Posterior cingulate gyrus (tissue), 11 donors: ENCODE data around the gene RNASEH2A.
"Not testable (repeated sequence)": the region's sequence is repeated elsewhere in the genome, so short reads cannot be mapped to it uniquely, and the experiment has no call there.

Source experiments
- DNase-seq, 10 donors: peaks; one replicate each; pipeline versions ENCODE4 v3.0.0 to v3.0.0-alpha.2; 2020 to 2021; ENCODE audit warnings: mixed read lengths in 3 of 10
- intact Hi-C: fragments of 100-400 bp; cut with DNase I; formaldehyde crosslinking; loops from one replicate; pipeline ENCODE4 v1.15.1; 2023

Gene RNASEH2A

DNA sequence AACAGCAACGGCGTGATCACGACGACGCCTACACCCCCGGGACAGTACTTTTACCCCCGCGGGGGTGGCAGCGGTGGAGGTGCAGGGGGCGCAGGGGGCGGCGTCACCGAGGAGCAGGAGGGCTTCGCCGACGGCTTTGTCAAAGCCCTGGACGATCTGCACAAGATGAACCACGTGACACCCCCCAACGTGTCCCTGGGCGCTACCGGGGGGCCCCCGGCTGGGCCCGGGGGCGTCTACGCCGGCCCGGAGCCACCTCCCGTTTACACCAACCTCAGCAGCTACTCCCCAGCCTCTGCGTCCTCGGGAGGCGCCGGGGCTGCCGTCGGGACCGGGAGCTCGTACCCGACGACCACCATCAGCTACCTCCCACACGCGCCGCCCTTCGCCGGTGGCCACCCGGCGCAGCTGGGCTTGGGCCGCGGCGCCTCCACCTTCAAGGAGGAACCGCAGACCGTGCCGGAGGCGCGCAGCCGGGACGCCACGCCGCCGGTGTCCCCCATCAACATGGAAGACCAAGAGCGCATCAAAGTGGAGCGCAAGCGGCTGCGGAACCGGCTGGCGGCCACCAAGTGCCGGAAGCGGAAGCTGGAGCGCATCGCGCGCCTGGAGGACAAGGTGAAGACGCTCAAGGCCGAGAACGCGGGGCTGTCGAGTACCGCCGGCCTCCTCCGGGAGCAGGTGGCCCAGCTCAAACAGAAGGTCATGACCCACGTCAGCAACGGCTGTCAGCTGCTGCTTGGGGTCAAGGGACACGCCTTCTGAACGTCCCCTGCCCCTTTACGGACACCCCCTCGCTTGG, 14.1 kb upstream of the RNASEH2A start:
- intact Hi-C loops, result no loop called here
- DNase-seq, result peak; percentile 45 to 95 (median 64)

DNA sequence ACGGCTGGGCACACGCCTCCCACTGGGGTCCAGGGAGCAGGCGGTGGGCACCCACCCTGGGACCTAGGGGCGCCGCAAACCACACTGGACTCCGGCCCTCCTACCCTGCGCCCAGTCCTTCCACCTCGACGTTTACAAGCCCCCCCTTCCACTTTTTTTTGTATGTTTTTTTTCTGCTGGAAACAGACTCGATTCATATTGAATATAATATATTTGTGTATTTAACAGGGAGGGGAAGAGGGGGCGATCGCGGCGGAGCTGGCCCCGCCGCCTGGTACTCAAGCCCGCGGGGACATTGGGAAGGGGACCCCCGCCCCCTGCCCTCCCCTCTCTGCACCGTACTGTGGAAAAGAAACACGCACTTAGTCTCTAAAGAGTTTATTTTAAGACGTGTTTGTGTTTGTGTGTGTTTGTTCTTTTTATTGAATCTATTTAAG, 13.5 kb upstream of the RNASEH2A start:
- intact Hi-C loops, result no loop called here
- no peak for DNase-seq

DNA sequence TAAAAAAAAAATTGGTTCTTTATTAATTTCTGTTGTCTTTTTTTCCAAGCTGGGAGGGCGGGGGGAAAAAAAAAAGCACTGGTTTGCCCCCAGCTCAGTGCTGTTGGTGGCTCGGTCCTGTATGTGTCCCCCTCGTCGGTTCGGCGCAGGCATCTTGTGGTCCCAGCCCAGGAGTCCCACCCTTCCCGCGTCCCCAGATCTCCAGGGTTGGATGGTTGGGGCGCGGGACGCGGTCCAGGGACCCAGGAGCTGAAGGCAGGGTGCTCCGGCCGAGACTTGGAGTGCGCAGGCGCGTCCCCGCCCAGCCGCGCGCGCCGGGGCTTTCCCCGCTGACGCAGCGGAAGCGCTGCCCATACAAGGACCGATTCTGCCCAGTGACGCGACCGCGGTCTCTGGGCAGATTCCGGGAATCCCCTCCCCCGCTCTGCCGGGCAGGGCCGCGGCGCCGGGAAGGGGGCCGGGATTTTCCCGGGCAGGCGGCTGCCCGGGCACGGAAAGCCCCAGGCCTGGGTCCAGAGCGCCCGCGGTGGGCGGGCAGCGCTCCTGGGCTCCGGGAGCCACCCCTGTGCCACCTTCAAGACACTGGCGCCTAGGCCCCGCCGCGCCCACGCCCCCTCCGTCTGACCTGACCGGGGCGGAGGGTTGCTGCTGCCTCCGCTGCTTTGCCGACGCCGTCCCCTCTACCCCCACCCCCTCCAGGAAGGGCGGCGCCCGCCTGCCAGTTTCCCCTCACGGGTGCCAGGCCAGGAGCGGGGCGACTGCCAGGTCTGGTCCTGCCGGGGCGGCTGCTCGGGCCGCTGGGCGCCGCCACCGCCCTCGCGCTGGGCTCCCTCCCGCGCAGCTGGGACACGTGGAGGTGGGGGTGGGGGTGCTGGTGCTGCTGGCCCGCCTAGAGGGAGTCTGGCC, 12.8 kb upstream of the RNASEH2A start:
- intact Hi-C loops, result no loop called here
- peak; percentile 81 to 99 (median 90) for DNase-seq

DNA sequence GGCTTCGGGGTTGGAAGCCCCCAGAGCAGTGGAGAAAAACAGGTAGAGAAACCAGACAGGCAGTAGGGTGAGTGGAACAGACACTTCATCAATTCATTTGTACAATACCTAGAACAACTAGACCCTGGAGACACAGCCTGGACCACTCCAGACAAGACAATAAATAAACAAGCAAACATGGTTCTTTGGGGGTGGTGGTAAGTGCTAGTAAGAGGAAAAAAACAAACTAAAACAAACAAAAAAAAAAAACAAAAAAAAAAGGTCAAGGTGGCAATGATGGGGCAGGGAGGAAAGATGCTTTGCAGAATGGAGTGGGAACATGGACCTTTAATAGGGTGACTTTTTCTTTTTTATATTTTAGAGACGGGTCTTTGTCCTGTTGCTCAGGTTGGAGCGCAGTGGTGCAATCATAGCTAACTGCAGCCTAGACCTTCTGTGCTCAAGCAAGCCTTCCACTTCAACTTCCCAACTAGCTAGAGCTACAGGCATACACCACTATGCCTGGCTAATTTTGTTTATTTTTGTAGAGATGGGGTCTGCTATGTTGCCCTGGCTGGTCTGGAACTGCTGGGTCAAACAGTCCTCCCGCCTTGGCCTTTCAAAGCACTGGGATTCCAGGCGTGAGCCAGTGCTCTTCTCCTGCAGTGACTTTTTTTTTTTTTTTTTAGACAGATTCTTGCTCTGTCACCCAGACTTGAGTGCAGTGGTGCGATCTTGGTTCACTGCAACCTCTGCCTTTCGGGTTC, 12.0 kb upstream of the RNASEH2A start:
- intact Hi-C loops, result no loop called here
- DNase-seq, result no peak

DNA sequence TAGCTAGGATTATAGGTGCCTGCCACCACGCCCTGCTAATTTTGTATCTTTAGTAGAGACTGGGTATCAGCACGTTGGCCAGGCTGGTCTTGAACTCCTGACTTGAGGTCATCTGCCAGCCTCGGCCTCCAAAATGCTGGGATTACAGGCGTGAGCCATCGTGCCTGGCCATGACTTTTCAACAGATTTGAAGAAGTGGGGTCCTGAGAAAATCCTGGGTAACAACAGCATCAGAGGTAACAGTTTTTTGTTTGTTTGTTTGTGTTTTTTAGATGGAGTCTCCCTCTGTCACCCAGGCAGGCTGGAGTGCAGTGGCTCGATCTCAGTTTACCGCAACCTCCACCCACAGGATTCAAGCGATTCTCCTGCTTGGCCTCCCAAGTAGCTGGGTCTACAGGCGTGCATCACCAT, 11.4 kb upstream of the RNASEH2A start:
- intact Hi-C loops, result no loop called here
- DNase-seq, result no peak

DNA sequence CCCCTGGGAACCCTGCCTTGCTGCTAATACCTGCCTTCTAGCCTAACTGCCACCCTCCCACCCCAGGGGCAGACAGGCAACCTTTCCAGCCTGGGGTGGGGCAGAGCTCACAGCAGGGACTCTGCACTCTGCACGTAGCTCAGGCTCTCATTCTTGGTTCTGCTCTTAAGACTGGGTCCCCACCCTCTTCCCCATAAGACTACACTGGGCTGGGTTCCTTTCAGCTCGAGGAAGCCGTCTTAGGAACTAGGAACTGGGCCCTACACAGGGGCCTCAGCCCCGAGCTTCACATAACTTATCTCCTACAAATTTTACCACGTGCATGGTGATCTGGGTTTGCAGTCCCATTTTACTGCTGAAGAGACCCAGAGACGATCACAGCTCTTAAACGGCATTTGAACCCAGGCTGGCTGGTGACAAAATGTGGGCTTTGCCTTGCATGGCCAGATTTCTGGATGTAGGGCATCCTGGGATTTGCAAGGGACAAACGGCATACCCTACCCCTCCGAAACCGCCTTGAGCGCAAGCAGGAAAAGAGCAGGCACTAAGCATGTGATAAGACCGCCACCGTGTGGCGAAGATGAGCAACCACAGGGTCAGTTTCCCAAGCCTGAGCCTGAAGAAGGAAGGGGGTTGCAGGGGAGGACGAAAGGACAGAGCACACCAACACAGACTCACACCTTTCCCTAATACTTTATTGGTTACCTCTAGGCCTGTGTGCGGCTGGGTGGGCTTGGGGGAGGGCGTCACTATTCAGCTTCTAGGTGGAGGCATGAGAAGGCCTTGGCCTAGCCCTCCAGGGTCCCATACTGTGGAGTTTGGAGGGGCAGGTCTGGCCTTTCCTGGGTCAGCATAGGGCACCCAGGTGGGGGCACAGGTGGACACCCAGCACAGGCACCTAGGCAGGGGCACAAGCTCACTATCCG, 10.0 kb upstream of the RNASEH2A start:
- intact Hi-C loops, result loop anchor here (1.0 kb wide), 1 partner anchor 19 kb away; no protein-coding TSS in a partner anchor
- peak; percentile 51 to 96 (median 79) for DNase-seq

DNA sequence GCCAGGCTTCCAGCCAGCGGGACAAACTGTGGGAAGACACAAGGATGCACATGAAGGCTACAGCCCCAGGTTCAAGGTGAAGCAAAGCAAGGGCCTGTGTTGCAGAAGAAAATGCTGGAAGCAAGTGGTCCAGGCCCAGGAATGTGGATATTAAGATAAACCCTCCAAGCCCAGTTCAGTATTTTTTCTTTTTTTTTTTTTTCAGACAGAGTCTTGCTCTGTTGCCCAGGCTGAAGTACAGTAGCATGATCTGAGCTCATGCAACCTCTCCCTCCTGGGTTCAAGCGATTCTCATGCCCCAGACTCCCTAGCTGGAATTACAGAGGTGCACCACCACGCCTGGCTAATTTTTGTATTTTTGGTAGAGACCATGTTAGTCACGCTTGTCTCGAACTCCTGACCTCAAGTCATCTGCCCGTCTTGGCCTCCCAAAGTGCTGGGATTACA, 9.2 kb upstream of the RNASEH2A start:
- intact Hi-C loops, result no loop called here

DNA sequence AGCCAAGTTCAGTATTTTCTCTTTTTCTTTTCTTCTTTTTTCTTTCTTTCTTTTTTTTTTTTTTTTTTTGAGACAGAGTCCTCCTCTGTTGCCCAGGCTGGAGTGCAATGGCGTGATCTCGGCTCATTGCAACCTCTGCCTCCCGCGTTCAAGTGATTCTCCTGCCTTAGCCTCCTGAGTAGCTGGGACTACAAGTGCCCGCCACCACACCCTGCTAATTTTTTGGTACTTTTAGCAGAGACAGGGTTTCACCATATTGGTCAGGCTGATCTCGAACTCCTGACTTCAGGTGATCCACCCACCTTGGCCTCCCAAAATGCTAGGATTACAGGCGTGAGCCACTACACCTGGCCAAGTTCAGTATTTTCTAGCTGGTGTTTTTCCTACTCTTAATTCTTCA, 8.8 kb upstream of the RNASEH2A start:
- DNase-seq, intact Hi-C loops: not testable (repeated sequence)

More for the DNA sequence above, 9.2 kb upstream of the RNASEH2A start:
- DNase-seq, result peak in 1 of 10 donors; percentile 41

DNA sequence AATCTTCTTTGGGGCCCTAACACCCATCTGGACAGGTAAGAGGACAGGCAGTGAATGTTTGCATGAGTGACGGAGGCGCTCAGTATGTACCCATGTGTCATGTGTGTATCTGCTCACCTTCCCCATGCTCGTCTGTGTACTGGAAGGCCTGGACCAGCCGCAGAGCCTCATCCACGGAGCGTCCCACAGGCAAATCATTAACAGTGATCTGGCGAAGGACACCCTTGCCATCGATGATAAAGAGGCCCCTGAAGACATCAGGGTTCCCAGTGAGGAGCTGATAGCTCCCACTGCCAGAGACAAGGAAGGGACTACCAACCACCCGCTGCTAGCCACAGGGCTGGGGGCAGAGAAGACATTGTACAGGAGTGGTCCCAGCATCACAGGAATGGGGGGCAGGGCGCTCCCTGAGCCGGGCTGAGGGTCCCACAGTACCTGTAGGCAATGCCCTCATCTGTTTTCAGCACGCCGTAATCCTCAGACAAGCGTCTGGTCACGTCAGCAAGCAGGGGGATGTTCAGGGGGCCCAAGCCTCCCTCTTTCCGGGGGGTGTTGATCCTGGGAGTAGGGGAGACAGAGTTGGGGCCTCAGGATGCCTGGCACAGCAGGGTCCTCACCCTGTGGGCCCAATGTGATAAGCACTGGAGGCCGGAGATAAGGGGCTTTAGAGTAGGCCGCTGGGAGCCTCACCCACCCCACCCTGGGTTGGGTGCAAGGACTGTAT, 6.5 kb upstream of the RNASEH2A start:
- intact Hi-C loops, result loop anchor here (5.0 kb wide), 1 partner anchor 38 kb away; no protein-coding TSS in a partner anchor
- DNase-seq, result no peak

DNA sequence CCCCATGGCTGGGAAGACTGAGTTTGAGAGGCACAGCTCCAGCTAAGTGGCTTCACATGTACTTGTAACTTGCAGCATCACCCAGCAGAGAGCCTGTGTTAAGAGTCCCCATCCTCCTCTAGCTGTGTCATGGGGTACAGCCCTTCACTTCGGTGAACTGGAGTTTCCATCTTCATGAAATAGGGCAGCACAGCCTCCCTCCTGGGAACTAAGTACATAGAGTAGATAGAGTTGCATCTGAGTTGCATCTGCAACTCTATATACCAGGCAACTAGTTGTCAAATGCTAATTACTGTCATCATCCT, 6.0 kb upstream of the RNASEH2A start:
- no peak for DNase-seq
- intact Hi-C loops, result loop anchor here (5.0 kb wide), 1 partner anchor 38 kb away; no protein-coding TSS in a partner anchor

DNA sequence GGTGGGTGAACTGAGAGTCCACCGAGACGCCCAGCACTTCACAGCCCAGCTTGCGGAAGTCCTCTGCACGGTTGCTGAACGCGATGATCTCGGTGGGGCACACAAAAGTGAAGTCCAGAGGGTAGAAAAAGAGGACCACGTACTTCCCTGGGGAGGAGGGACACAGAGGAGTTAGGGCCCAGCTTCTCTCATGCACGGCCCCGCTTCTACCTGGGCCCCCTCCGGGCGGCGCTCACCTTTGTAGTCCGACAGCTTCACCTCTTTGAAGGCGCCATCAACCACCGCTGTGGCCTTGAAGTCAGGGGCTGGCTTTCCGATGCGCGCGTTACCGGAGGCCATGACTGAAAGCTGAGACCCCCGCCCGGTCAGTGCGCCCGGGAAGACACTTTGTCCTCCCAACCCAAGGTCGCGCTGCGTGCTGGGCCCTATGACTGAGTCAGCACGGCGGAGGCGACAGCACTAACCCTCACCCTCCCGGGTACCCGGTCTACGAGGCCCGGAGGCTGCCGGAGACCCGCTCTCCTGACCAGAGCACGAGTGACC, 5.4 kb upstream of the RNASEH2A start:
- intact Hi-C loops, result loop anchor here (5.0 kb wide), 1 partner anchor 39 kb away; no protein-coding TSS in a partner anchor
- DNase-seq, result peak in 5 of 10 donors; percentile 31 to 88 (median 34)

DNA sequence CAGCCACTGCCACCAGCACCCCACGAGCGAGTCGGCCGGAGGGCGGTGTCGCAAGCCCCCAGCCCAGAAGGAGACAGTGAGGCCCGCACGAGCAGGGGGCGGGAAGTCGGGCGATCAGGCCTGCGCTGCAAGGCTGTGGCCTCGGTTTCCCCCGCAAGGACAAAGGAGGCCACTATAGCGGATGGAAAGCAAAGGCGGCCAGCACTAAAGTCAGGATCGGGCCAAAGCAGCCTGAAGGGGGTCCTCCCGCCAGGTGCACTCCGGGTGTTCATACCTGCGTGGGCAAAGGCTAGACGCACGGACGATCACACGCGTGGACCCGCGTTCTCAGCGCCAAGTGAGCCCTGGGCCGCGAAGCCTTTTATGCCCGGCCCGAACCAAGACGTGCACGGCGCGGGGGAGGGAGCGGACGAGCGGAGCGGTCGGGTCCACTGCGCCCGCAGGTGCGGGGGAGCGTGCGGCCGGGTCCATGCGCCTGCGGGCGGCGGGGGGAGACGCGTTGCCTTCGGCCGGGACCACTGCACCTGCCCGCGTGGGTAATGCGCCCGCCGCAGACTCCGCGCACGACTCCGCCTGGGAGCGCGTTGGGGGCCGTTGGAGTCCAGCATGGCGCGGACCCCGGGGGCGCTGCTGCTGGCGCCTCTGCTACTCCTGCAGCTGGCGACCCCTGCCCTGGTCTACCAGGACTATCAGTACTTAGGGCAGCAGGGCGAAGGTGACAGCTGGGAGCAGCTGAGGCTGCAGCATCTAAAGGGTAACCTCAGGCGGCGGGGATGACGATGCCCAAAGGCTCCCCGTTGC, 4.7 kb upstream of the RNASEH2A start, which contains the start of the genes PRDX2 and THSD8:
PRDX2 (minus strand) TSS at position 335 of the 801 bp plus-strand sequence. CDS start 539 bp downstream, outside the sequence.
THSD8 (plus strand) TSS at position 604 of the 801 bp plus-strand sequence; CDS start at position 607, 3 bp downstream.
- peak; percentile 75 to 98 (median 86) for DNase-seq
- intact Hi-C loops, result loop anchor here (5.0 kb wide), 1 partner anchor 39 kb away; no protein-coding TSS in a partner anchor

DNA sequence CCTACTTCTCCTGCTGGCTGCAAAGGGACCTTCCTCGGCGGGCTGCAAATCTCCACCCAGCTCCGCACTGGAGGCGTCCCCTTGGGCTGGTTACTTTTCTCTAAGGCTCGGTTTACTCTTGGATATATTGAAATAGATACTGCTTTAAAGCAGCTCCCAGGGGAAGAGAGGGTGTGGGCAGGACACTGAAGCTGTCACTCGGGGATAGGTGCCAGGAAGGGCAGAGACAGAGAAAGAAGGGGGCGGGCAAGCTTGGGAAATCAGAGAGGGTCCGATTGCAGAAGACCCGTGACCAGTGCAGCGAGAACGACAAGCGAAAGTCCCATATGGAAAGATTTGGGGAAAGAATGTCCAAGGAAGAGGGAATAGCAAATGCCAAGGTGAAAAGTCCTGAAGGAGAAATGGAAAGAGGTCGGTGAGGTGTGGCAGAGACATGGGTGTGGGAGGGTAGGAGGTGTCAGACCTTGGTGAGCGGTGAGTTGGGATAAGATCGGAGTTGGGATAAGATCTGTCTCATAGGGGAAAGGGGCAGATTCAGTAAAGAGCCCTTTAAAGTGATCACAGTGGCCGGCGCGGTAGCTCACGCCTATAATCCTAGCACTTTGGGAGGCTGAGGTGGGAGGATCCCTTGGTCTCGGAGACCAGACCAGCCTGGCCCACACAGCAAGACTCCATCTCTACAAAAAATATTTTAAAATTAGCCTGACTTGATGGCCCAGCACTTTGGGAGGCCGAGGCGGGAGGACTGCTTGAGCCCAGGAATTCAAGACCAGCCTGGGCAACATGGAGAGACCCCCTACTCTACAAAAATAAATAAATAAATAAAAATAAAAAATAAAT, 3.9 kb upstream of the RNASEH2A start:
- DNase-seq, result peak in 2 of 10 donors; percentile 80 to 87
- intact Hi-C loops, result loop anchor here (5.0 kb wide), 1 partner anchor 40 kb away; no protein-coding TSS in a partner anchor

DNA sequence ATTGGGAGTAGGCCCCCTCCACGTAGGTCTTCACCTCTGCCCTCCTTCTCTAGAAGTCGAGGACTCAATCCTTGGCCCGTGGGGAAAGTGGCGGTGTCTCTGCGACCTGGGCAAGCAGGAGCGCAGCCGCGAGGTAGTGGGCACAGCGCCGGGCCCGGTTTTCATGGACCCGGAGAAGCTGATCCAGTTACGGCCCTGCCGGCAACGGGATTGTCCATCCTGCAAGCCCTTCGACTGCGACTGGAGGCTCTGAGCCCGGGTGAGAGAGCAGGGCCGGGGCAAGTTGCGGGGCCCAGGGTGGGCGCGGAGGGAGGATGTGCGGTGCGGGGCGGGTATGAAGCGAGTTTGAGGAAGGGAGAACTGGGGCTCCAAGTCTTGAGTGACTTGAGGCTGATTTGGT, 2.3 kb upstream of the RNASEH2A start:
- DNase-seq, result no peak
- intact Hi-C loops, result loop anchor here (5.0 kb wide), 1 partner anchor 42 kb away; no protein-coding TSS in a partner anchor

DNA sequence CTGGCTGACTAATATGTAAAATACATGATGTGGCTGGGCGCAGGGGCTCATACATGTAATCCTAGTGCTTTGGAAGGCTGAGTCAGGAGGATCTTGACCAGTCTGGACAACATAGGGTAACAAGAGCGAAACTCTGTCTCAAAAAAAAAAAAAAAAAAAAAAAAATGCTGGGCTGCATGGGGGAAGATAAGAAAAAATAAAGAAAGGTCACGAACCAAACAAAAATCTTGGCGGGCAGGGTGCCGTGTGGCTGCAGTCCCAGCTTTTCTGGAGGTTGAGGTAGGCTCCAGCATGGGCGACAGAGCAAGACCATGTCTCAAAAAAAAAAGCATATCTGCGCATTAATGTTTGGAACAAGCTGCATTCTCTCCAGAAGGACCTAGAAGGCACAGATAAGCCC, 8.7 kb downstream of the RNASEH2A start:
- intact Hi-C loops, result no loop called here
- DNase-seq, result no peak

DNA sequence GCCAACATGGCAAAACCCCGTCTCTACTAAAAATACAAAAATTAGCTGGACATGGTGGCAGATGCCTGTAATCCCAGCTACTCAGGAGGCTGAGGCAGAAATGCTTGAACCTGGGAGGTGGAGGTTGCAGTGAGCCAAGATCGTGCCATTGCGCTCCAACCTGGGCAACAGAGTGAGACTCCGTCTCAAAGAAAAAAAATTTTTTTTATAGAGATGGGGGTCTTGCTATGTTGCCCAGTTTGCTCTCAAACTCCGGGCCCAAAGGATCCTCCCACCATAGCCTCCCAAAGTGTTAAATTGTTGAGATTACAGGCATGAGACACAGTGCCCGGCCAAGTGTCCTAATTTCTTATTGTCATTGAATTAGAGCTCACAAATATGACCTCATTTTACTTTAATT, 10.8 kb downstream of the RNASEH2A start:
- intact Hi-C loops, DNase-seq: not testable (repeated sequence)
